T-cell (primary cell): Measurements from ENCODE around the gene ZNF836. TPM values are rescaled to one million over a fixed set of nuclear protein-coding genes. Genes with fewer than 3 reads are reported as not detected.

Experiments used
- ATAC-seq, 4 experiments: fragments of 200-7000 bp in 3 of 4; fragments of 150-1000 bp in 1 of 4; cut with Tn5 transposase; replicated peaks in 1 of 4; 1 replicate in 3 of 4; 2 replicates in 1 of 4; pipeline ENCODE4 v1.10.0; 2021; ENCODE audit warnings: moderate library complexity in 3 of 4, mild to moderate bottlenecking in 2 of 4, moderate number of reproducible peaks in 1 of 4
- CTCF ChIA-PET, 2 donors: fragments of 300-600 bp; sonication (Branson Sonifier 250); formaldehyde crosslinking; loops; one replicate each; lab custom pipeline; 2022; ENCODE audit warnings: antibody characterized with exemption in 2 of 2; lab: Charles Lee
- POLR2A ChIA-PET, 2 donors: fragments of 300-600 bp; sonication (Branson Sonifier 250); formaldehyde crosslinking; loops; one replicate each; lab custom pipeline; 2022; ENCODE audit warnings: antibody characterized with exemption in 2 of 2; lab: Charles Lee
- DNase-seq, 35 experiments: peaks; one replicate each; pipeline versions ENCODE4 v3.0.0 to v3.0.0-alpha.2; 2013 to 2023
- H3K27ac ChIP-seq: one replicate; pipeline ENCODE4 v1.5.1; 2013; ENCODE audit warnings: low read length
- H3K27me3 ChIP-seq, 2 experiments: replicated peaks in 1 of 2; 1 replicate in 1 of 2; 2 replicates in 1 of 2; pipeline versions ENCODE4 v1.6.1 to v1.7.0; 2013; ENCODE audit warnings: low read length in 1 of 2, mixed read lengths in 1 of 2; ENCODE audit not compliant: control insufficient read depth in 2 of 2, insufficient read depth in 2 of 2; ENCODE audit errors: extremely low read depth in 1 of 2
- H3K36me3 ChIP-seq, 2 donors: 1 replicate in 1 of 2; 2 replicates in 1 of 2; pipeline versions ENCODE4 v1.6.1 to v1.7.0; 2013; ENCODE audit warnings: low read length in 1 of 2; ENCODE audit not compliant: control insufficient read depth in 2 of 2, insufficient read depth in 1 of 2; ENCODE audit errors: extremely low read depth in 1 of 2
- H3K4me1 ChIP-seq, 2 experiments: 1 replicate in 1 of 2; 2 replicates in 1 of 2; pipeline versions ENCODE4 v1.6.1 to v1.7.0; 2013; ENCODE audit warnings: low read length in 2 of 2, mixed read lengths in 1 of 2; ENCODE audit not compliant: insufficient read depth in 2 of 2, control insufficient read depth in 1 of 2; ENCODE audit errors: extremely low read depth in 1 of 2
- H3K4me3 ChIP-seq, 2 donors: 1 replicate in 1 of 2; 2 replicates in 1 of 2; pipeline versions ENCODE4 v1.5.1 to v1.7.0; 2013; ENCODE audit warnings: mild to moderate bottlenecking in 2 of 2, low read length in 1 of 2, moderate library complexity in 1 of 2; ENCODE audit not compliant: control insufficient read depth in 1 of 2; ENCODE audit errors: extremely low read depth in 1 of 2
- H3K9me3 ChIP-seq: 2 replicates; pipeline ENCODE4 v1.7.0; 2013
- H3K27ac Mint-ChIP-seq, 2 donors: one replicate each; pipeline ENCODE4 v1.8.0; 2020 to 2021; ENCODE audit warnings: mild to moderate bottlenecking in 2 of 2, mixed read lengths in 2 of 2
- H3K27me3 Mint-ChIP-seq, 2 donors: one replicate each; pipeline ENCODE4 v1.8.0; 2021 to 2022; ENCODE audit warnings: mixed read lengths in 2 of 2
- H3K36me3 Mint-ChIP-seq: one replicate; pipeline ENCODE4 v1.8.0; 2021; ENCODE audit warnings: mixed read lengths
- H3K4me1 Mint-ChIP-seq, 3 donors: one replicate each; pipeline ENCODE4 v1.8.0; 2020 to 2022; ENCODE audit warnings: mixed read lengths in 3 of 3, mild to moderate bottlenecking in 1 of 3
- H3K4me3 Mint-ChIP-seq, 3 donors: one replicate each; pipeline ENCODE4 v1.8.0; 2020 to 2022; ENCODE audit warnings: mild to moderate bottlenecking in 3 of 3, mixed read lengths in 3 of 3, moderate library complexity in 3 of 3
- H3K9me3 Mint-ChIP-seq, 3 donors: one replicate each; pipeline ENCODE4 v1.8.0; 2020 to 2022; ENCODE audit warnings: mixed read lengths in 3 of 3
- WGBS: methylation state at CpG from one replicate; pipeline ENCODE4 v1.1.5; 2013; ENCODE audit warnings: missing lambda C conversion rate; ENCODE audit not compliant: insufficient coverage; 5-methylcytosine and 5-hydroxymethylcytosine counted together
- total RNA-seq, 35 experiments: library from RNA in 6 of 35; stranded (reverse) in 6 of 35; fragments of 120-200 nt in 1 of 35; gene quantifications; one replicate each; pipeline versions ENCODE4 v1.2.1 to v1.2.4 and lab custom pipeline; 2013 to 2026

Gene ZNF836
- total RNA-seq, 5 donors from 2014 or later (not counting 1 experiment from before 2014, with no cell fraction given) = 27.6 to 43.9 (median 35.0) TPM

DNA sequence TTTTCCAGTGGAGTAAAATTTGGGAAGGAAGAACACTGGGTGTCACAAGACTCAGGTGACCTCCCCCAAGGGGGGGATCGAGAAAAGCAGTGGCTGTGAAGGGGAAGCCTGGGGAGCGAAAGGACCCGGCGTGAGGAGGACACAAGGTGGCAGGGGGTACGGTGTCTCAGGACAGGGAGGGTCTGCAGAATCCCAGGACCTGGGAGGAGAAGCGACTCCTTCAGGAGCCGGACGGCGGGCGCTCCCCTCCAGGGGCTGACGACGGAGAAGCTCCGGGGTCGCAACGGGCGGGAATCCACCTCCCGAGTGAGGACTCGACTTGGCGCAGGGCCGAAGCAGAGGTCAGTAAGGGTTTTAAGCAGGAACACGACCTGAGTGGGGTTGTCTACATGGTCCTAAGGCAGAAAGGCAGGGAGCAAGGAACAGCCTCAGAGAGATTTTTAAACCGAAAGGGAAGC lies 529 bp downstream of the ZNF836 start:
- peak; percentile 3 to 21 (median 18) for ATAC-seq
- CTCF ChIA-PET = interaction anchor here in 1 of 2 donors (0.7 to 1.5 kb wide), 3 partner anchors 18 to 1308 kb away, joined by 3 to 10 read pairs (median 4); partner anchors contain the start of genes PPP2R1A and ZNF616
- Histone ChIP-seq H3K4me3 (peak overlapping the region; percentile 91 to 97), H3K4me1 (peaks cover 7 to 22% of the 10 kb centered on the region in 2 experiments), H3K9me3 (no peaks in the 10 kb centered on the region), H3K36me3 (peaks cover 4 to 23% of the 10 kb centered on the region in 2 donors), H3K27ac (peak overlapping the region; percentile 80), H3K27me3 (no peaks in the 10 kb centered on the region)
- no peaks in the 10 kb centered on the region for H3K9me3 Mint-ChIP-seq
- H3K27me3 Mint-ChIP-seq = no peaks in the 10 kb centered on the region
- peaks cover 31 to 41% (median 36%) of the 10 kb centered on the region in 3 donors for H3K4me1 Mint-ChIP-seq
- peak overlapping the region; percentile 92 to 93 (median 92) for H3K4me3 Mint-ChIP-seq
- peak in 2 of 35 experiments; percentile 10 for DNase-seq
- WGBS = 0% methylated on average over 22 of the region's 22 CpGs
- POLR2A ChIA-PET = interaction anchor here in 1 of 2 donors (0.6 kb wide), 1 partner anchor 19 kb away, joined by 9 read pairs; the partner anchor contains the start of gene PPP2R1A
- peaks cover 35% of the 10 kb centered on the region for H3K36me3 Mint-ChIP-seq
- peak overlapping the region; percentile 91 to 97 for H3K27ac Mint-ChIP-seq

DNA sequence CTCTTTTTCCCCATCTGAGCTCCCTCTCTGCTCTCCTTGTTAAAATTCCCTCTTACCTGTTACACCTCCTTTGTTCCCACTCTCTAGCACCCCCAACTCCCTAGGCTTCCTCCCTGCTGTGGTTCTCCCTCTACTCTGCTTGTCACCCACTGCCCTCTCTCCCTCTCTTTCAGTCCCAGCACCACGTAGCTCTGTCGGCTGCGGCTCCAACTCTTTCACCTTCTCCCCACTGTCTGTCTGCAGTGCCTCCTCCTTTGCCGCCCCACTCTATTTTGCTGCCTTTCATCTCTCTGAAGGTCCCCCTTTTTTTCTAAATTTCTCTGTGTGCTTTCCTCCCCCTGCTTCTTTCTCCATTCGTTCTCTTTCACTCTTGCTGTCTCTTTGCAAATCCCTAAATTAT lies 1.1 kb downstream of the ZNF836 start:
- ATAC-seq (no peak), DNase-seq (peak in 2 of 35 experiments; percentile 1 to 19)
- Histone ChIP-seq H3K4me1 (peaks cover 7 to 22% of the 10 kb centered on the region in 2 experiments), H3K27ac (peak overlapping the region; percentile 80), H3K9me3 (no peaks in the 10 kb centered on the region), H3K36me3 (peaks cover 10 to 28% of the 10 kb centered on the region in 2 donors), H3K4me3 (peak overlapping the region; percentile 91 to 97), H3K27me3 (no peaks in the 10 kb centered on the region)
- ChIA-PET POLR2A (no interaction called here), CTCF (interaction anchor here in 1 of 2 donors (1.1 to 1.5 kb wide), 2 partner anchors 19 to 31 kb away, joined by 3 to 10 read pairs; partner anchors contain the start of genes PPP2R1A and ZNF616)
- no peaks in the 10 kb centered on the region for H3K27me3 Mint-ChIP-seq
- H3K27ac Mint-ChIP-seq = peak overlapping the region; percentile 91 to 97
- WGBS = 9% methylated on average over 5 of the region's 5 CpGs
- H3K4me1 Mint-ChIP-seq = peaks cover 33 to 41% (median 36%) of the 10 kb centered on the region in 3 donors
- H3K4me3 Mint-ChIP-seq = peak overlapping the region; percentile 92 to 93 (median 92)
- peaks cover 0 to 3% (median 0%) of the 10 kb centered on the region in 3 donors for H3K9me3 Mint-ChIP-seq
- H3K36me3 Mint-ChIP-seq = peaks cover 39% of the 10 kb centered on the region

- peaks cover 26% of the 10 kb centered on the region for H3K9me3 ChIP-seq
- H3K4me1 Mint-ChIP-seq = no peaks in the 10 kb centered on the region
- H3K36me3 ChIP-seq = peaks cover 21 to 30% of the 10 kb centered on the region in 2 donors
- no peak overlapping the region for H3K4me3 Mint-ChIP-seq
- no peaks in the 10 kb centered on the region for H3K4me1 ChIP-seq
- no peak overlapping the region for H3K4me3 ChIP-seq
- ATAC-seq (no peak), DNase-seq (no peak)
- peaks cover 23 to 70% (median 64%) of the 10 kb centered on the region in 3 donors for H3K9me3 Mint-ChIP-seq
- no peaks in the 10 kb centered on the region for H3K27me3 Mint-ChIP-seq
- ChIA-PET POLR2A (no interaction called here), CTCF (no interaction called here)
- no peaks in the 10 kb centered on the region for H3K27me3 ChIP-seq
- WGBS = 100% methylated on average over 10 of the region's 15 CpGs
- peaks cover 83% of the 10 kb centered on the region for H3K36me3 Mint-ChIP-seq
- no peak overlapping the region for H3K27ac ChIP-seq
- H3K27ac Mint-ChIP-seq = no peak overlapping the region
These were observed 15.6 kb downstream of the ZNF836 start for GRCh38 chr19:52155596-52156359.

DNA sequence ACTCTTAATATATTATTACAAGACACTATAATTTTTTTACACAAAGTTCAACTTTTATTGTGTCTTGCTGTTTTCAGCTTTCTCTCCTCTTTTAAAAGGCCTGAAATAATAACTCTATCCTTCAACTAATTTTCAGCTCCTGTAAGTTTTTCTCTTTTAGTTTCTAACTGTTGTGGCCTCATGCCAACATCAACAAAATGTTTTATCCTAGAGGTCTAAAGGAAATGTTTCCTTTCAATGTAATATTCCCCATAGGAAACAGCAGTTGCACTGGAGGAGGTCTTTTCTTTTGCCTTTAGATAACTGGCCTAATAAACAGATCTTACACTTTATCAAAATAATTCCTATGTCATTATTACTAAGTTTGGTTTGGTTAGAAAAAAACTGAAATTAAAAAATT lies 23.2 kb downstream of the ZNF836 start:
- H3K4me1 ChIP-seq = no peaks in the 10 kb centered on the region
- no peak overlapping the region for H3K27ac ChIP-seq
- no peak overlapping the region for H3K4me3 ChIP-seq
- no peaks in the 10 kb centered on the region for H3K27me3 ChIP-seq
- Mint-ChIP-seq H3K36me3 (peaks cover 43% of the 10 kb centered on the region), H3K4me3 (no peak overlapping the region), H3K27me3 (no peaks in the 10 kb centered on the region), H3K4me1 (no peaks in the 10 kb centered on the region), H3K27ac (no peak overlapping the region), H3K9me3 (peaks cover 0 to 50% (median 35%) of the 10 kb centered on the region in 3 donors)
- POLR2A ChIA-PET = no interaction called here
- CTCF ChIA-PET = no interaction called here
- no peak for ATAC-seq
- H3K36me3 ChIP-seq = no peaks in the 10 kb centered on the region
- peaks cover 10% of the 10 kb centered on the region for H3K9me3 ChIP-seq
- no peak for DNase-seq

DNA sequence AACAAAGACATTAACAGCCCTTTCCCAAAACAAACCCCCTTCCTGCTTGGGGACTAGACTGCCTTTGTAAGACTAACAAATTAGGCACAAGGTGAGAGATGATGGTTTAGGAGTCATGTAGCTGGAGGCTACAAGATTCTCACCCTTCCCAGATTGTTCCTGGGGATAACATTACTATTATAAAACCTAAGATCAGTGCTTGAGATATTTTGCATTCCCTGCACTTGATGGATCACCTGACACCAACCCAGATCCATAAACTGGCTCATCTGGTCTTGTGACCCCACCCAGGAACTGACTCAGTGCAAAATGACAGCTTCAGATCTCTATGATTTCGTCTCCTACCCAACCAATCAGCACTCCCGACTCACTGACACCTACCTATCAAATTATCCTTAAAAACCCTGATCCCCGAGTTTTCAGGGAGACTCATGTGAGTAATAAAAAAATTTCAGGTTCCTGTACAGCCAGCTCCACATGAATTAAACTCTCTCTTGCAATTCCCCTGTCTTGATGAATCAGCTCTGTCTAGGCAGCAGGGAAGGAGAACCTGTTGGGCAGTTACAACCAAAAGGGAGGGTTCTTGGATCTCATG lies 29.3 kb downstream of the ZNF836 start:
- ChIA-PET POLR2A (no interaction called here), CTCF (interaction anchor here in 1 of 2 donors (2.1 kb wide), 1 partner anchor 47 kb away, joined by 4 read pairs; the partner anchor contains the start of gene PPP2R1A)
- ATAC-seq (no peak), DNase-seq (no peak)
- Histone ChIP-seq H3K27ac (no peak overlapping the region), H3K36me3 (no peaks in the 10 kb centered on the region), H3K9me3 (peaks cover 2% of the 10 kb centered on the region), H3K4me3 (no peak overlapping the region), H3K4me1 (peaks cover 3 to 20% of the 10 kb centered on the region in 2 experiments), H3K27me3 (no peaks in the 10 kb centered on the region)
- Mint-ChIP-seq H3K27ac (no peak overlapping the region), H3K27me3 (no peaks in the 10 kb centered on the region), H3K4me1 (peaks cover 29 to 32% (median 29%) of the 10 kb centered on the region in 3 donors), H3K9me3 (peaks cover 6 to 25% (median 22%) of the 10 kb centered on the region in 3 donors), H3K4me3 (no peak overlapping the region), H3K36me3 (peaks cover 20% of the 10 kb centered on the region)
- WGBS = 43% methylated on average over 1 of the region's 3 CpGs

- Mint-ChIP-seq H3K9me3 (peaks cover 6 to 18% (median 18%) of the 10 kb centered on the region in 3 donors), H3K4me3 (peak overlapping the region in 1 of 3 donors; percentile 9), H3K36me3 (peaks cover 17% of the 10 kb centered on the region), H3K27ac (peak overlapping the region; percentile 12 to 93), H3K4me1 (peaks cover 32 to 35% (median 34%) of the 10 kb centered on the region in 3 donors), H3K27me3 (no peaks in the 10 kb centered on the region)
- CTCF ChIA-PET = interaction anchor here (0.5 to 2.1 kb wide), 3 partner anchors 39 to 96 kb away, joined by 3 to 5 read pairs (median 4); partner anchors contain the start of gene PPP2R1A (in 1 of the 2)
- H3K4me1 ChIP-seq = peaks cover 3 to 20% of the 10 kb centered on the region in 2 experiments
- peaks cover 2% of the 10 kb centered on the region for H3K9me3 ChIP-seq
- ATAC-seq (no peak), DNase-seq (no peak)
- H3K4me3 ChIP-seq = no peak overlapping the region
- POLR2A ChIA-PET = interaction anchor here in 1 of 2 donors (0.6 kb wide), 1 partner anchor 96 kb away, joined by 3 read pairs; no protein-coding TSS in a partner anchor
- H3K27ac ChIP-seq = no peak overlapping the region
- H3K36me3 ChIP-seq = no peaks in the 10 kb centered on the region
- H3K27me3 ChIP-seq = no peaks in the 10 kb centered on the region
- WGBS = no CpG with 5 or more reads among the region's 2 CpGs
These were observed 30.2 kb downstream of the ZNF836 start for GRCh38 chr19:52141203-52141602.
